HG02981 (cell line): ENCODE results near the gene PHTF1.

ENCODE experiments used
- ATAC-seq: cut with Tn5 transposase; IDR thresholded peaks from one replicate; pipeline ENCODE4 v1.9.1; 2021; ENCODE audit warnings: mild to moderate bottlenecking, moderate library complexity; ENCODE audit not compliant: unreplicated experiment

Gene PHTF1

DNA sequence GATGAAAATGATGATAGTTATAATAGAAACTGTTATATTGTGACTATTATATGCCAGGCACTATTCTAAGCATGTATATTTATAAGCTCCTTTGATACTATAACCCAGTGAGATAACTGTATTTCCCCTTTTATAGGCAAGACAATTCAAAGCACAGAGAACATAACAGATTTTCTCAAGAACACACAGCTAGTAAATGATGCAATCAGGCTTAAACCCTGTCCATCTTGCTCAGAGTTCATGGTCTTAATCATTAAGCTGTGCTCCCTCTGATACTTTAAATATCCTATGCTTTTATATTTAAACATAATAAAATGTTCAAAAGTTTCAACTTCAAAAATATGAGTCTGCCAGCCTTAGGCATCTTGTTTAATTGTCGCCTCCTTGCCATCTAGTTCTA, 88.6 kb downstream of the PHTF1 start:
- ATAC-seq, result no peak

DNA sequence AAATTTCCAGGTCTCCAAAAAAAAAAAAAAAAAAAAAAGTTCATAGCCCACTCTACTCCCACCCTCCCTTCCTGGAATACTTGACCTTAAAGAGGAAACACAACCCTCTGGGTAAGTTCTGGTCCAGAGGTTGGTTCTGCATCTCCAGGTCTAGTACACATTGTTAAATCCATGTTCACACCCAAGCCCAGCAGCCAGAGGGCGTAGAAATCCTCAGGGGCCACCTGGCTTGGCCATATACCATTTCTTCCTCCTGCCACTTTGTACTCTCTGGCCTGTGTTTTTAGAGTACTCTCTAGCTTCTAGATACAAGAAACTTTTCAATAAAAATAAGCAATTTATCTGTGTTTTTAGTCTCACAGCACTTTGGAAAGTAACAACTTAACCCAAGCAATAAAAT, 89.3 kb downstream of the PHTF1 start:
- no peak for ATAC-seq

DNA sequence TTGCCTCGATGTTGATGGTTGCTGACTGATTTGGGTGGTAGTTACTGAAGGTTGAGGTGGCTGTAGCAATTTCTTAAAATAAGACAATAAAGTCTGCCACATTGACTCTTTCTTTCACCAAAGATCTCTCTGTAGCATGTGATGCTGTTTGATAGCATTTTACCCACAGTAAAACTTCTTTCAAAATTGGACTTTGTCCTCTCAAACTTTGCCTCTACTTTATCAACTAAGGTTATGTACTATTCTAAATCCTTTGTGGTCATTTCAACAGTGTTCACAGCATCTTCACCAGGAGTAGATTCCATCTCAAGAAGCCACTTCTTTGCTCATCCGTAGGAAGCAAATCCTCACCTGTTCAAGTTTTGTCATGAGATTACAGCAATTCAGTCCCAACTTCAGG, 93.2 kb downstream of the PHTF1 start:
- no peak for ATAC-seq

DNA sequence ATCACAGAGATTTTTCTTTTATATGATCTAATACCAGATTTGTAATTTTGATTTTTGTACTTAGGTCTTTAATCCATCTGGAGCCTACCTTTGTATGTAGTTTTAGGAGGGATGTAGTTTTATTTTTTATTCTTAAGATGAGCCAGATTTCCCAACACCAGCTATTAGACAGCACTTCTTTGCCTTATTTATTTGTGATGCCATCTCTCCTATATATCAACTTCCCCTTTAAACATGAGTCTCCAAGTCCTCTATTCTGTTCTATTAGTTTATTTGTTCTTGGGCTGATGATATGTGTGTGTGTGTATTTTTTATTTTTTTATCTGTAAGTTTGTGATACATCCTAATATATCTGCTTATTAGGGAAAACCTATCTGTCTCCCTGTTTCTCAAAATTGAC, 94.2 kb downstream of the PHTF1 start:
- no peak for ATAC-seq

DNA sequence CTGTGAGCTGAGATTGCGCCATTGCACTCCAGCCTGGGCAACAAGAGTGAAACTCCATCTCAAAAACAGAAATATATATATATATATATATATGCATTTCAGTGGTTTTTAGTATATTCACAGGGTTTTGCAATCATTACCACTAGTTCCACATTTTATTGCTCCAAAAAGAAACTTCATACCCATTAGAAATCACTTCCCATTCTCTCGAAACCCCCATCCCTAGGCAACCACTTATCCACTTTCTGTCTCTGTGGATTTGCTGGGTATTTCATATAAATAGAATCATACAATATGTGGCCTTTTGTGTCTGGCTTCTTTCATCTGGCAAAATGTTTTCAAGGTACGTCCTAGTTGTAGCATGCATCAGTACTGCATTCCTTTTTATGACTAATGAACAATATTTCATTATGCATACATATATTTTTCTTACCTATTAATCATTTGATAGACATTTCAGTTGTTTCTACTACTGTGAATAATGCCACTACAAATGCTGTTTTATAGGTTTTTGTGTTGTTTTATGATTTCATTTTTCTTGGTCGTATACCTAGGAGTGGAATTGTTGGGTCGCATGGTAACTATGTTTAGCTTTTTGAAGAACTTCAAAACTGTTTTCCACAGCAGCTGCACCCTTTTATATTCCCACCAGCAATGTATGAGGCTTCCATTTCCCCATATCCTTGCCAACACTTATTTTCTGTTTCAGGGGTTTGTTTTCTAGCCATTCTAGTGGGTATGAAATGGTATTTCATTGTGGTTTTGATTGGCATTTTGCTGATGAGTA, 95.9 kb downstream of the PHTF1 start:
- ATAC-seq, result no peak

DNA sequence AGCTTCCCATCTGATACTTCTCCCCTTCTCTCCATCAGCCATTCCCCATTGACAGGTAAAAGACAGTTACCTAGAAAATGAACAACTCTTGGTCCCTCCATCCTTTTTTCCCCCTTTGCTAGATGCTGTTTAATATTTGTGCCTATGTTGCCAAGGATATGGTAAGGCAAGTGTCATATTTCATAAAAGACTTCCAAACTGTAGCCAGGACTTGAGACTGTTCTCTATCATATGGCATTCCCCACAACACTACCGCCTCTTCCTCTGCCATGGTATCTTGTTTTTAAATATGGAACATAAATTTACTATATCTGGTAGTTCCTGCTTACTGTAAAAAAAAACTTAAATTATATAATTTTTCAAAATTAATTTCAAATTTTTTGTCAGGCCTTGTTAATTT, 97.2 kb downstream of the PHTF1 start:
- no peak for ATAC-seq

DNA sequence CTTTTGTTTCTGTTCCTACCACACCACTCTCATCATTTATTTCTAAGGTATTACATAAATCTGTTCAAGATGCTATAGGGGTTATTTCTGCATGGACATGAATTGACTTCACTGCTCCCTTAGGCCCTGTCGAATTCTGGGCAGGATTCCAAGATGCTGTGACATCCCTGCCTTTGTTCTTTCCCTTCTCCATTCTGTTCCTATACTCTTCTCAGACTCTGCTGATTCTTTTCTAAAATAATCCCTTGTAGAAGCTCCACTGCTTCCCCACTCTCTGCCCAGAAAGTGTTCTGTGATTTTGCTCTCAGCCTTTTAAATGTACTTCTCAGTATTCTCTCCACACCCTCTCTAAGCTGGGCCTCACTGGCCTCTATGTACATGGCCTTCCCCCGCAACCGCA, 99.2 kb downstream of the PHTF1 start:
- ATAC-seq, result no peak

DNA sequence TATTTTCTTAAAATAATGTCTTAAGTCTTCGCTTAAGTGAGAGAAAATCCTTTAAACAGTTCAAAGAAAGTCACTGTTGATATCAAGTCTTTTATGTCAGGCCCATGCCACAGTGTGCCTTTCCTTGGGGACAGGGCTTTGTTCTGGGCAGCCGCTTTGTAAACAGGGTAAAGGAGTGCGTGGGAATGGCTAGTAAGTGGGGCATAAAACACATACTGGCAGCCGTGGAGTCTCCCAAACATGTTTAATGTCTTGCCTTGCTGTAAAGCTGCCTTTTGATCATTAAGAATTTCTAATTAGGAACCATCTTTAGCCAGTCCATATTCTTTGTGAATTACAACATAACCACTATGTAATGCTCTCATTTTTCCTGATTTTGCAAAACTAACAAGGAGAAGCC, 99.7 kb downstream of the PHTF1 start:
- no peak for ATAC-seq

DNA sequence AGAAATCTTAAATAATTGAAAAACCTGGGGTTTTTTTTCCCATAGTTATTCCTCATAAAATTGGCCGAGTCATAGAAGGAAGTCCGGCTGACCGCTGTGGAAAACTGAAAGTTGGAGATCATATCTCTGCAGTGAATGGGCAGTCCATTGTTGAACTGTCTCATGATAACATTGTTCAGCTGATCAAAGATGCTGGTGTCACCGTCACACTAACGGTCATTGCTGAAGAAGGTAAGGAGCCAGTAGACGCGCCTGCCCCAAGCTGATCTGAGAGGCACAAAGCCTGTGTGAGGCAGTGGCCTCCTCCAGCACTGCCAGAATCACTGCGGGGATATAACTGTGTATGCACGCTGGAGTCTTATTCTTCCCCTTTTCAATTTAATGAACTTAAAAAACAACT, 100.3 kb downstream of the PHTF1 start:
- ATAC-seq, result no peak

DNA sequence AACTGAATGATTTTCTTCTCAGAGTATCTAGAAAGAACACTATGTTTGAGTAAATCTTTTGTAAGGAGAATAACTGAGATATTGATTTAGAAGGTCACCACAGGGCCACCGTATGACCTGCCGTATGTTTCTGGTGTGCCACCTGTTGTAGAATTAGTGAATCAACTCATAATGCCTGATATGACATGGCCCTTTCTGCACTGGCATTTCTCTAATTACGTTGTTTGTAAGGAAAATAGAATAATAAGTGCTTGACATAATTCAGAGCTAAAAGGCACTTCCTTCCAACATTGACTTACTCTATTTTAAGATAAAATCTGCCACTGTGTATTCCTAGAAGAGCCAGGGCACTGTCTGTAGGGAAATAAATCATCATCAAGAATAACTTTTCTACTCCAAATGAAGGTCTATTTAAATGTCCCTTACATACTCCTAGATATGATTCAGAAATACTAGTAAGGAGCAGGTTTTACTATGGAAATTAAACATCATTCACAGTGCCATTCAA, 101.7 kb downstream of the PHTF1 start:
- ATAC-seq, result no peak

DNA sequence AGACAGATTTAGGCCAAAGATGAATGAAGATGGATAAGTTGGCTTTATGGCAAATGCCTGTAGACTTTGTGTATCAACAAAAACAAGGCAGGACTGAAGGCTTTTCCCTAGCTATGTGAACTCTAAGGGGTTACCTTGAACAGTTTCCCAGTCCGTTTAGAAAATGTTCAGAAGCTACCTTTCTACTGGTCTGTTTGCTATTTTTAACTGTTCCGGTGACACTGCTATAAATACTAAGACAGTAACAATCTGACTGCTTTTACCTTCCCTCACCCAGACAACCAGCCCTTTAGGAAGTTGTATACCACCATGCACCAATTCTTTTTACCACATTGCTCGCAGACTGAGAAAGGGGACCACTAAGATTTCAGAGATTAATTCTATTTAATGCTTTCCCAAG, 102.2 kb downstream of the PHTF1 start:
- ATAC-seq, result no peak

DNA sequence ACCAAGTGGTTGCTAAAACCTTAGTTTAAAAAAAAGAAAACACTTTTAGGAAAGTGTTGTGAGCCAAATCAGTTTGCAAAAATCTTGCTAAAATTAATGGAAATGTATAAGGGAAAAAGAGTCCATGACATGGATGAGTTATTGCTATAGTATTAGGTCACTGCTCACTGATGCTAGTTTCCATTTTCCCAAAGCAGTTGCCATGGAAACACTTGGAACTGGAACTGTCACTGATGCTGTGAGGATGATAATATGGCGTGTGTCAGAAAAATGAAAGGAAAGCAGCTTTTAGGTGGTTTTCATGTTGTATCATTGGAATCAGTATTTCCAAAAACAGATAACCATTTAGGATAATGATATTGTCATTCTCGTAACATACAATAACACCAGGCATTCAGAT, 104.4 kb downstream of the PHTF1 start:
- no peak for ATAC-seq

DNA sequence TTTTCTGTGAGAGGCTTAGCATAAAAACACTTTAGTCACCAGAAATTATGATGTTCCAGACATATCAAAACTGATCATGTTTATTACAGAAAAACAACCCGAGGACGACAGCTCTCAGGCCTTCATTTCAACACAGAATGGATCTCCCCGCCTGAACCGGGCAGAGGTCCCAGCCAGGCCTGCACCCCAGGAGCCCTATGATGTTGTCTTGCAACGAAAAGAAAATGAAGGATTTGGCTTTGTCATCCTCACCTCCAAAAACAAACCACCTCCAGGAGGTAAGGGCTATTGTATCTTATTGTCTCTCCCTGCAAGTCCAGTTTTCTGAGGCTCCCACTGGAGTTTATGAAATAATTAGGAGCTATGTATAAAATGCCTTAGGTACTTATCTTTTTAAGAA, 105.5 kb downstream of the PHTF1 start:
- no peak for ATAC-seq

DNA sequence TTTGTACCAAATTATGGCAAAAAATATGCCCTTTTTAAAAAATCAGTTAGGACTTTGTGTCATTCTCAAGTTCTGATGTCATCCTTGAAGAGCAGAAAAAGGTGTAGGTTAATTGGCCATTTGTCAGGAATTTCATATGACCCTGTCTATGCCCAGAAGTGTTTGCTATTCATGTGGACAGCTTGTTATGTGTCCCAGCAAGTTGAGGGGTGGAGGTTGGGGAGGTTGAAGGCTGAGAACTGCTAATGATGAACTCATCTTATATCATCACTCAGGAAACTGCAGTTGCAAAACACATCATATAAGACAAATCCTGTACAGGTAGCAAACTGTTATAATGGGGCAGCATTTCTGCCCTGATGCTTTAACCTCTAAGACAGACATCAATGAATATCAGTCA, 106.5 kb downstream of the PHTF1 start:
- no peak for ATAC-seq

DNA sequence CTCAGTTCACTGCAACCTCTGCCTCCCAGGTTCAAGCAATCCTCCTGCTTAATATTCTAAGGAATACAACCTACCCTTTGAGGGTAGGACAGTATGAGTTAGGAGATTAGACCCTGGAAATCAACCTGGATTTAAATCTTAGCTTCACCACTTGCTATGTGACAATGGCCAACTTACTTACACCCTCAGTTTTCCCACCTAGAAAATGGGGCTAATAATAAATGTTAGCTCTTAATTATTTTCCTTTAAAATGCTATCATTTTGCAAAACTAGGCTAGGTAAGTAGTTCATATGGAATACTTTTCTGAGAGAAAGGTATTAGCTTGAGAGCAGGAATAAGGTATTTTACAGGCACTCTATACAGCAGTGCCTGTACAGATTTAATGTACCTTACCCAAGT, 110.8 kb downstream of the PHTF1 start:
- no peak for ATAC-seq

DNA sequence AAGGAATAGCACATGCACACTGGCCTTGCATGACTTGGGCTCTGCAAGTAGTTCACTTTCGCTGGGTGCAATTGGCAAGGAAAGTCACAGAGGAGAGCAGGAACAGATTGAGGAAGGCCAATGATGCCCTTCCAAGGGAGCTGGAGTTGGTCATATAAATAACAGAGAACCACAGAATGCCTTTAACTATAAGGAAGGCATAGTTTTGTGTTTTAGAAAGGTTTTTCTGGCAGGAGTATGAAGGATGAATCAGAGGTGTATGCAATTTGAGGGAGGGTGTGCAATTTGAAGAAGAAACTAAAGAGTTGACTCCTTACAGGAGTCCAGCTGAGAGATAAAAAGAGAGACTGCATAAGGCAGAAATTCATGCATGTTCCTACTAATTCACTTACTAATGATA, 112.1 kb downstream of the PHTF1 start:
- no peak for ATAC-seq
